Effector CD8-positive, alpha-beta T cell (primary cell): ENCODE results near the gene SIK1.
"Not testable (repeated sequence)": the region's sequence is repeated elsewhere in the genome, so short reads cannot be mapped to it uniquely, and the experiment has no call there.

ENCODE experiments used
- DNase-seq: peaks from one replicate; lab custom pipeline; 2025; lab: John Stamatoyannopoulos, UW
- total RNA-seq, 4 experiments: gene quantifications; one replicate each; lab custom pipeline; 2026; lab: John Stamatoyannopoulos, UW

Gene SIK1
- total RNA-seq = 0 to 2.6 (median 1.0) reads per million in 4 experiments

- DNase-seq = not testable (repeated sequence)
Measured at GRCh38 chr21:43426404-43427241, at the start of gene SIK1. SIK1 (minus strand) TSS chr21:43427131; CDS start chr21:43426178, 953 bp downstream.

- DNase-seq = not testable (repeated sequence)
Measured at GRCh38 chr21:43471597-43472242, 44.8 kb upstream of the SIK1 start.

- not testable (repeated sequence) for DNase-seq
Measured at GRCh38 chr21:43469719-43470458, 43.0 kb upstream of the SIK1 start.

GRCh38 chr21:43467785-43468184 is 40.9 kb upstream of the SIK1 start:
- DNase-seq = no peak

- not testable (repeated sequence) for DNase-seq
Measured at GRCh38 chr21:43465159-43465558, 38.2 kb upstream of the SIK1 start.

GRCh38 chr21:43463498-43464261 is 36.7 kb upstream of the SIK1 start:
- DNase-seq = not testable (repeated sequence)

GRCh38 chr21:43462932-43463331 is 36.0 kb upstream of the SIK1 start:
- not testable (repeated sequence) for DNase-seq

- DNase-seq = not testable (repeated sequence)
Measured at GRCh38 chr21:43460475-43460874, 33.5 kb upstream of the SIK1 start.

GRCh38 chr21:43458995-43459394 is 32.1 kb upstream of the SIK1 start:
- DNase-seq = not testable (repeated sequence)

- not testable (repeated sequence) for DNase-seq
Measured at GRCh38 chr21:43456616-43457314, 29.8 kb upstream of the SIK1 start.

- not testable (repeated sequence) for DNase-seq
Measured at GRCh38 chr21:43455717-43456116, 28.8 kb upstream of the SIK1 start.

- DNase-seq = not testable (repeated sequence)
Measured at GRCh38 chr21:43454176-43454575, 27.2 kb upstream of the SIK1 start.

GRCh38 chr21:43451850-43452249 is 24.9 kb upstream of the SIK1 start:
- DNase-seq = not testable (repeated sequence)

- not testable (repeated sequence) for DNase-seq
Measured at GRCh38 chr21:43450287-43450686, 23.4 kb upstream of the SIK1 start.

GRCh38 chr21:43447353-43447977 is 20.5 kb upstream of the SIK1 start:
- not testable (repeated sequence) for DNase-seq

GRCh38 chr21:43446277-43446932 is 19.5 kb upstream of the SIK1 start:
- DNase-seq = not testable (repeated sequence)

- not testable (repeated sequence) for DNase-seq
Measured at GRCh38 chr21:43444524-43444923, 17.6 kb upstream of the SIK1 start.

GRCh38 chr21:43442571-43442970 is 15.6 kb upstream of the SIK1 start:
- DNase-seq = not testable (repeated sequence)

GRCh38 chr21:43440835-43441727 is 14.2 kb upstream of the SIK1 start:
- DNase-seq = not testable (repeated sequence)
